Body of pancreas (tissue), 4 donors: ENCODE data around the gene ITGA2. TPM values are rescaled to one million over a fixed set of nuclear protein-coding genes. Genes with fewer than 3 reads are reported as not detected.
A peak's percentile ranks its signal among the peaks of the same experiment; 100 is the strongest.

Experiments used
- ATAC-seq: fragments of 150-250 bp; one replicate; pipeline ENCODE4 v1.9.1; 2016
- DNase-seq, 4 donors: peaks; one replicate each; pipeline ENCODE4 v3.0.0-alpha.2; 2019
- H3K27ac ChIP-seq, 4 donors: fragments of 200-600 bp; sonication (generic); 1 replicate in 3 of 4; 2 replicates in 1 of 4; pipeline versions ENCODE4 v1.5.1 to v1.6.1; 2016 to 2019; ENCODE audit warnings: mild to moderate bottlenecking in 1 of 4, mixed read lengths in 1 of 4, moderate library complexity in 1 of 4
- H3K27me3 ChIP-seq, 2 donors: fragments of 200-600 bp; sonication (generic); one replicate each; pipeline ENCODE4 v1.6.0; 2016; ENCODE audit warnings: mild to moderate bottlenecking in 1 of 2
- H3K36me3 ChIP-seq, 2 donors: fragments of 200-600 bp; sonication (generic); replicated peaks in 1 of 2; 2 replicates each; pipeline ENCODE4 v1.5.1; 2016; ENCODE audit warnings: low read depth in 2 of 2; ENCODE audit not compliant: insufficient read depth in 1 of 2
- H3K4me1 ChIP-seq: fragments of 200-600 bp; sonication (generic); one replicate; pipeline ENCODE4 v1.6.0; 2016
- H3K4me3 ChIP-seq, 2 donors: fragments of 200-600 bp; sonication (generic); 1 replicate in 1 of 2; 2 replicates in 1 of 2; pipeline ENCODE4 v1.5.1; 2016 to 2019
- H3K9me3 ChIP-seq, 3 donors: fragments of 200-600 bp; sonication (generic); 1 replicate in 2 of 3; 2 replicates in 1 of 3; pipeline ENCODE4 v1.5.1; 2016
- POLR2A ChIP-seq, 3 donors: fragments of 450-650 bp; IDR thresholded peaks; one replicate each; pipeline ENCODE4 v1.6.1; 2016; ENCODE audit warnings: antibody characterized with exemption in 3 of 3, mild to moderate bottlenecking in 2 of 3
- WGBS, 2 donors: methylation state at CpG; one replicate each; pipeline ENCODE4 v1.1.5; 2017; 5-methylcytosine and 5-hydroxymethylcytosine counted together
- intact Hi-C: fragments of 100-400 bp; cut with DNase I; formaldehyde crosslinking; loops from one replicate; pipeline ENCODE4 v1.15.1; 2023
- total RNA-seq, 2 donors: library from RNA; depleted of rRNA; stranded (reverse); fragments of >200 nt; gene quantifications; one replicate each; pipeline ENCODE4 v1.1.0, GENCODE V29; 2016
- TF ChIP-seq, protein P1 (sequence below), 7 experiments: fragments of 450-650 bp in 4 of 7; fragments of 200-600 bp in 3 of 7; sonication (generic) in 3 of 7; IDR thresholded peaks; one replicate each; pipeline ENCODE4 v1.5.1; 2016 to 2019; ENCODE audit warnings: antibody characterized with exemption in 7 of 7

Gene ITGA2
- total RNA-seq, 2 donors from 2014 or later, result 4.0 to 4.4 TPM

DNA sequence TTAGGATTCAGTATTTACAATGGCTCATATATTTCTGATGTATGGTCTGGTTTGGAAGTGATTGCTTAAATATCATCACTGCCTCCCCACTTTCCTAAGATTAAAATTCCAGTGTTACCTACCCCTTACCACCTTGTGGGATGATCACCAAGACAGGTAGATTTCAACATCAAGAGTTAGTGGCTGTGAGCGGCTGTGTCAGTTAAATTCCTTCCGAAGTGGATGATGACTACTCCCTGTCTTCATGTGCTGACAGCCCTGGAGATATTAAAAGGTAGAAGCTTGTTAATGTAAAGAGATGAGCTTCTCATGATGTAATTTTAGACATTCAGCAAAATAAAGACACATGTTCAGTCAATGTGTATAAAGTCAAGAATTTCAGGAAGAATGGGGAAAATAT lies 4.2 kb downstream of the ITGA2 start:
- intact Hi-C loops, result no loop called here
- no peaks in the 10 kb centered on the region for H3K9me3 ChIP-seq
- ATAC-seq, result no peak

DNA sequence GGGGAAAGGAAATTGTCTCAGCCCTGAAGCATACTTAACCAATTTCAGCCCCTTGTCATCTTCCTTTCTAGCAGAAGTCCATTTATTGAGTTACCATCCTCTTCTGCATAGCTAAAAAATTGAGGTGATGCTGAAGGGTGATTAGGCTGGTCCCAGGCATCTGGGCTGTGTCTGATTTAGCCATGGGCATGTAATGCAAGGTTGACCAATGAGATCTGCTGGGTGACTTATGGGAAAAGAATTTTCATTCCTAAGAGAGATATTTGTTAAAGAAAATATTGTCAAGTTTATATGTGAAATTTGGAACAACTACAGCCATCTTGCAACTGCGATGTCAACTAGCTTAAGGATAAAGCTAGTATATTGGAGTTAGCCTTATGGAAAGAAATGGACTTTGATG lies 5.1 kb downstream of the ITGA2 start:
- WGBS, 2 donors, result 90 to 95% methylated on average over 1 of the region's 1 CpG
- DNase-seq (no peak), ATAC-seq (no peak)
- Histone ChIP-seq H3K36me3 (no peaks in the 10 kb centered on the region), H3K27me3 (no peaks in the 10 kb centered on the region), H3K27ac (no peak overlapping the region), H3K4me1 (peaks cover 10% of the 10 kb centered on the region), H3K9me3 (no peaks in the 10 kb centered on the region), H3K4me3 (no peak overlapping the region)
- no peak for TF ChIP-seq POLR2A (IDR thresholded peaks at IDR 0.05)
- TF ChIP-seq, protein P1, sequence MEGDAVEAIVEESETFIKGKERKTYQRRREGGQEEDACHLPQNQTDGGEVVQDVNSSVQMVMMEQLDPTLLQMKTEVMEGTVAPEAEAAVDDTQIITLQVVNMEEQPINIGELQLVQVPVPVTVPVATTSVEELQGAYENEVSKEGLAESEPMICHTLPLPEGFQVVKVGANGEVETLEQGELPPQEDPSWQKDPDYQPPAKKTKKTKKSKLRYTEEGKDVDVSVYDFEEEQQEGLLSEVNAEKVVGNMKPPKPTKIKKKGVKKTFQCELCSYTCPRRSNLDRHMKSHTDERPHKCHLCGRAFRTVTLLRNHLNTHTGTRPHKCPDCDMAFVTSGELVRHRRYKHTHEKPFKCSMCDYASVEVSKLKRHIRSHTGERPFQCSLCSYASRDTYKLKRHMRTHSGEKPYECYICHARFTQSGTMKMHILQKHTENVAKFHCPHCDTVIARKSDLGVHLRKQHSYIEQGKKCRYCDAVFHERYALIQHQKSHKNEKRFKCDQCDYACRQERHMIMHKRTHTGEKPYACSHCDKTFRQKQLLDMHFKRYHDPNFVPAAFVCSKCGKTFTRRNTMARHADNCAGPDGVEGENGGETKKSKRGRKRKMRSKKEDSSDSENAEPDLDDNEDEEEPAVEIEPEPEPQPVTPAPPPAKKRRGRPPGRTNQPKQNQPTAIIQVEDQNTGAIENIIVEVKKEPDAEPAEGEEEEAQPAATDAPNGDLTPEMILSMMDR (IDR thresholded peaks at IDR 0.05), result no peak
- intact Hi-C loops, result no loop called here

More for the DNA sequence above, 4.2 kb downstream of the ITGA2 start:
- Histone ChIP-seq H3K4me1 (peaks cover 15% of the 10 kb centered on the region), H3K4me3 (no peak overlapping the region), H3K36me3 (no peaks in the 10 kb centered on the region), H3K27me3 (no peaks in the 10 kb centered on the region), H3K27ac (no peak overlapping the region)
- 93% methylated on average over 2 of the region's 2 CpGs for WGBS, 2 donors
- DNase-seq, result no peak
- no peak for TF ChIP-seq POLR2A (IDR thresholded peaks at IDR 0.05)
- TF ChIP-seq, protein P1 (IDR thresholded peaks at IDR 0.05), result no peak

DNA sequence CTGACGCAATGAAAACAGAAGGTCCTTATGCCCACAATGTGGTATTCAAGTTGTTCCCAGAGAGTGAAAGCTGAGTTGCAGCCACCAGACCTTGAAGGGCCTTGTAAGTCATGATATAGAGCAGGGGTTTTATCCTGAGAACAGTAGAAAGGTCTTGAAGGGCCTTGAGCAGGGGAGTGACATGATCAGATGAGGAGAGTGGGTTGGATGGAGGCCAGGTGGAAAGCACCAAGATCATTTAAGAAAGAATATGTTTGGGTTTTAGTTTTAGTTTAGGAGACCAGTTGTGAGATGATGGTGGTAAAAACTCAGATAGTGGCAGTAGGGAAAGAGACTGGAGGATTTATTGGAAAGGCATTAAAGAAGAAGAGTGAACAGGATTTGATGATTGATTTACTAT lies 5.9 kb downstream of the ITGA2 start:
- no peak for ATAC-seq
- no peaks in the 10 kb centered on the region for H3K9me3 ChIP-seq
- intact Hi-C loops, result no loop called here

DNA sequence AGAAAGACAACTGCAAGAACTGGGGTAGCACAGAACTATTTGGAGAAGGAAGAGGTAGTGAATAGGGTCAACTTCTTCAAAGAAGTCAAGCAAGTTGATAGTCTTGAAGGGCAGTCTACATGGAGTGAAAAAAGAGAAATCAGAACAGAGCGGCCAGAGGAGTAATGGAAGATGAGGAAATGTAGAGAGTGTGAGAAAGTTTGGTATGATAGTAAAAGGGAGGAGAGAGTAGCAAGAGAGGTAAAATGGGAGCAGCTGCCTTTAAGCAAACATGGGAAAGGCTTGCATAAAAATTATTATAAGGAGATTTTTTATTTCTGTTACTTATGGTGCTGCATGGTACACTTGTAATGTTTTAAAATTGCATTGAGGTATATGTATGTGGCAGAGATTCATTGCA lies 6.8 kb downstream of the ITGA2 start:
- Histone ChIP-seq H3K4me1 (no peaks in the 10 kb centered on the region), H3K4me3 (no peak overlapping the region), H3K27ac (no peak overlapping the region), H3K36me3 (no peaks in the 10 kb centered on the region), H3K27me3 (no peaks in the 10 kb centered on the region), H3K9me3 (no peaks in the 10 kb centered on the region)
- TF ChIP-seq, protein P1 (IDR thresholded peaks at IDR 0.05), result no peak
- no peak for TF ChIP-seq POLR2A (IDR thresholded peaks at IDR 0.05)
- no peak for ATAC-seq
- intact Hi-C loops, result no loop called here
- DNase-seq, result no peak
- WGBS, 2 donors, result 90 to 95% methylated on average over 1 of the region's 1 CpG

More for the DNA sequence above, 5.9 kb downstream of the ITGA2 start:
- WGBS, 2 donors, result 92 to 96% methylated on average over 1 of the region's 1 CpG
- Histone ChIP-seq H3K27me3 (no peaks in the 10 kb centered on the region), H3K4me1 (peaks cover 4% of the 10 kb centered on the region), H3K27ac (no peak overlapping the region), H3K36me3 (no peaks in the 10 kb centered on the region), H3K4me3 (no peak overlapping the region)
- no peak for DNase-seq
- no peak for TF ChIP-seq POLR2A (IDR thresholded peaks at IDR 0.05)
- TF ChIP-seq, protein P1 (IDR thresholded peaks at IDR 0.05), result no peak

DNA sequence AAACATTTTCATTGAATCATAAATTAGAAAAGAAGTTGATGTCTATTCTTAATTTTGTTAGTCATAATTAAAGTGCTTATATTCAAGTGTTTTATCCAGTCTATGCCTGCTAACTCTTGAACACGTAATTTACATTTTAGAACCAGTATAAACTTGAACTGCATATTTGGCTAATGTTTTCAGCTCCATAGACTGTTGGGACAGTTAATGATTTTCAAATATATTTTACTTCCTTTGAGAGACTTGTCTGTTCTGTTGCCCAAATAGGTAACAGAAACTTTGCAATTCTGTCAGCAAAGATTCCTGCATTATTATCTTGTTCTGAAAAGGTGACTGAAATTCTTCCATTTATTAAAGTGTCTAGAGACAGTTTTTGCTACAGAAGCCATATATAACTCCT lies 7.8 kb downstream of the ITGA2 start:
- peak overlapping the region in 1 of 4 donors; percentile 27 for H3K27ac ChIP-seq
- H3K9me3 ChIP-seq, result no peaks in the 10 kb centered on the region
- intact Hi-C loops, result no loop called here
- TF ChIP-seq POLR2A (IDR thresholded peaks at IDR 0.05), result no peak
- TF ChIP-seq, protein P1 (IDR thresholded peaks at IDR 0.05), result no peak
- H3K36me3 ChIP-seq, result no peaks in the 10 kb centered on the region
- 50 to 72% methylated on average over 1 of the region's 1 CpG for WGBS, 2 donors
- ATAC-seq (no peak), DNase-seq (no peak)
- no peak overlapping the region for H3K4me3 ChIP-seq
- no peaks in the 10 kb centered on the region for H3K4me1 ChIP-seq
- H3K27me3 ChIP-seq, result no peaks in the 10 kb centered on the region
